ENCODE measurements around the gene HCRTR1.
A peak's percentile ranks its signal among the peaks of the same experiment; 100 is the strongest.

DNA sequence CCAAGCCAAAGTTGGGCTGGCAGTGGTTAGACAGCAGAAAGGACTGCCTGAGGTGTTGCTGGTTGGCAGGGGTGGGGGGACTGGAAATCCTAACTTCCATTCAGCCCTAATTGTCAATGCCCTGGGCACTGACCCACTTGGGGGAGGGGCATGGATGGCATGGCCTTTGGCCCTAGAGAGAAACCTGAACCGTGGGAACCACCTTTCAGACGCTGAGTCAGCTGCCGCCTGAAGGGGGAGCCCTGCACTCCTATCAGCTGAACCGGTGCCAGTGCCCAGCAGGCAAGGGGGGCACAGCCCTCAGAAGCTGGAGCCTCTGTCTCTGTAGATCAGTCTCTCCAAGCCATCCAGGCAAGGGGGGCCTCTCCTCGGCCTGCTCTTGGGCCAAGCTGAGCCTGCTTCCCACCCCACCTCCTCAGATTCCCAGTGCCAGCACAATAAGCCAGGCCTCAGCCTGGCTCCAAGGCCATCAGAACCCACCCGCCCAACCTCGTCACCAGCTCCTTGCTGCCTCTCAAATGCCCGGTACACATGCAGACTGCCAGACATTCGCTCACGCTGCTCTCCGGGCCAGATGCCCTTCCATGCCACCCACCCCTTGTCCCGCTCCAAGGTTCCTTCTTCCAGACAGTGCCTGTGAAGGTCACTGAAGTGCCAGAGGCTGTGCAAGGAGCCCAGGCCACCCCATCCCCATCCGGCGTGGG lies 29.6 kb upstream of the HCRTR1 start:
- TF ChIP-seq, protein P1, sequence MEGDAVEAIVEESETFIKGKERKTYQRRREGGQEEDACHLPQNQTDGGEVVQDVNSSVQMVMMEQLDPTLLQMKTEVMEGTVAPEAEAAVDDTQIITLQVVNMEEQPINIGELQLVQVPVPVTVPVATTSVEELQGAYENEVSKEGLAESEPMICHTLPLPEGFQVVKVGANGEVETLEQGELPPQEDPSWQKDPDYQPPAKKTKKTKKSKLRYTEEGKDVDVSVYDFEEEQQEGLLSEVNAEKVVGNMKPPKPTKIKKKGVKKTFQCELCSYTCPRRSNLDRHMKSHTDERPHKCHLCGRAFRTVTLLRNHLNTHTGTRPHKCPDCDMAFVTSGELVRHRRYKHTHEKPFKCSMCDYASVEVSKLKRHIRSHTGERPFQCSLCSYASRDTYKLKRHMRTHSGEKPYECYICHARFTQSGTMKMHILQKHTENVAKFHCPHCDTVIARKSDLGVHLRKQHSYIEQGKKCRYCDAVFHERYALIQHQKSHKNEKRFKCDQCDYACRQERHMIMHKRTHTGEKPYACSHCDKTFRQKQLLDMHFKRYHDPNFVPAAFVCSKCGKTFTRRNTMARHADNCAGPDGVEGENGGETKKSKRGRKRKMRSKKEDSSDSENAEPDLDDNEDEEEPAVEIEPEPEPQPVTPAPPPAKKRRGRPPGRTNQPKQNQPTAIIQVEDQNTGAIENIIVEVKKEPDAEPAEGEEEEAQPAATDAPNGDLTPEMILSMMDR (IDR thresholded peaks at IDR 0.05), result peak; percentile 25 to 40 (median 37)
- TF ChIP-seq POLR2AphosphoS5 (IDR thresholded peaks at IDR 0.05), result no peak
- no peak for TF ChIP-seq POLR2A (IDR thresholded peaks at IDR 0.05)

All from breast epithelium (tissue), 3 donors.